HTERT RPE-1 (cell line): ENCODE results near the gene NTNG1.

Experiments used
- in situ Hi-C: fragments of 300-500 bp; cut with MboI; formaldehyde crosslinking; loops from 4 replicates; pipeline ENCODE4 v1.14.3; 2020; ENCODE audit warnings: low sequenced_read_pairs

Gene NTNG1

GRCh38 chr1:107389410-107390396 is 248.9 kb downstream of the NTNG1 start:
- in situ Hi-C loops, result no loop called here

GRCh38 chr1:107394301-107394700 is 253.5 kb downstream of the NTNG1 start:
- in situ Hi-C loops, result no loop called here

- in situ Hi-C loops, result no loop called here
Measured at GRCh38 chr1:107401704-107402103, 260.9 kb downstream of the NTNG1 start.

GRCh38 chr1:107404756-107405155 is 263.9 kb downstream of the NTNG1 start:
- in situ Hi-C loops, result no loop called here

- in situ Hi-C loops, result no loop called here
Measured at GRCh38 chr1:107405236-107405635, 264.4 kb downstream of the NTNG1 start.

- in situ Hi-C loops, result no loop called here
Measured at GRCh38 chr1:107407011-107407410, 266.2 kb downstream of the NTNG1 start.

GRCh38 chr1:107413546-107413945 is 272.7 kb downstream of the NTNG1 start:
- in situ Hi-C loops, result no loop called here

GRCh38 chr1:107413951-107414350 is 273.1 kb downstream of the NTNG1 start:
- in situ Hi-C loops, result no loop called here

- in situ Hi-C loops, result no loop called here
Measured at GRCh38 chr1:107414550-107414949, 273.7 kb downstream of the NTNG1 start.

- in situ Hi-C loops, result no loop called here
Measured at GRCh38 chr1:107415241-107415640, 274.4 kb downstream of the NTNG1 start.

- in situ Hi-C loops, result no loop called here
Measured at GRCh38 chr1:107419003-107419402, 278.2 kb downstream of the NTNG1 start.

GRCh38 chr1:107422901-107423300 is 282.1 kb downstream of the NTNG1 start:
- in situ Hi-C loops, result no loop called here

- in situ Hi-C loops, result no loop called here
Measured at GRCh38 chr1:107430540-107431228, 289.8 kb downstream of the NTNG1 start.

GRCh38 chr1:107432108-107432507 is 291.3 kb downstream of the NTNG1 start:
- in situ Hi-C loops, result no loop called here

GRCh38 chr1:107433068-107433467 is 292.2 kb downstream of the NTNG1 start:
- in situ Hi-C loops, result no loop called here

- in situ Hi-C loops, result no loop called here
Measured at GRCh38 chr1:107433635-107434360, 293.0 kb downstream of the NTNG1 start.

- in situ Hi-C loops, result no loop called here
Measured at GRCh38 chr1:107434361-107434693, 293.5 kb downstream of the NTNG1 start.

GRCh38 chr1:107436552-107437241 is 295.9 kb downstream of the NTNG1 start:
- in situ Hi-C loops, result no loop called here

- in situ Hi-C loops, result no loop called here
Measured at GRCh38 chr1:107439567-107439966, 298.7 kb downstream of the NTNG1 start.

GRCh38 chr1:107442551-107442950 is 301.7 kb downstream of the NTNG1 start:
- in situ Hi-C loops, result no loop called here

- in situ Hi-C loops, result no loop called here
Measured at GRCh38 chr1:107443027-107443426, 302.2 kb downstream of the NTNG1 start.
